ENCODE data around the gene NPR1.

GRCh38 chr1:153677718-153678518 is 570 bp upstream of the NPR1 start:
- no peak for TF ChIP-seq EZH2 (IDR thresholded peaks at IDR 0.05; ENCODE audit: borderline replicate concordance, low read depth, low read length, poor library complexity, severe bottlenecking)
- TF ChIP-seq CTCF (conservative IDR thresholded peaks at IDR 0.05; ENCODE audit: low read depth, low read length): peak; percentile 96
